DOHH2 (cell line): ENCODE data around the gene IL1RL2.

Experiments used
- H3F3A ChIP-seq: fragments of 200-600 bp; sonication (generic), shearing (Covaris generic); 2 replicates; pipeline ENCODE4 v1.6.0; 2016; ENCODE audit warnings: antibody characterized with exemption, mild to moderate bottlenecking; ENCODE audit not compliant: control insufficient read depth, insufficient read depth
- H3K27ac ChIP-seq: fragments of 200-600 bp; sonication (generic); 2 replicates; pipeline ENCODE4 v1.5.1; 2014; ENCODE audit warnings: low read depth, mild to moderate bottlenecking, low read length, moderate library complexity
- H3K27me3 ChIP-seq: fragments of 200-600 bp; sonication (generic); 2 replicates; pipeline ENCODE4 v1.6.1; 2014; ENCODE audit warnings: mild to moderate bottlenecking, low read length, mixed read lengths; ENCODE audit not compliant: control insufficient read depth
- H3K36me3 ChIP-seq: fragments of 200-600 bp; sonication (generic); 2 replicates; pipeline ENCODE4 v1.6.1; 2014; ENCODE audit warnings: mild to moderate bottlenecking, low read length, moderate library complexity, mixed read lengths; ENCODE audit not compliant: control insufficient read depth
- H3K4me1 ChIP-seq: fragments of 200-600 bp; sonication (generic); 2 replicates; pipeline ENCODE4 v1.6.1; 2014; ENCODE audit warnings: mild to moderate bottlenecking, low read length, mixed read lengths; ENCODE audit not compliant: control insufficient read depth
- H3K4me2 ChIP-seq: fragments of 200-600 bp; sonication (generic); 2 replicates; pipeline ENCODE4 v1.6.0; 2014; ENCODE audit warnings: mild to moderate bottlenecking, low read length, moderate library complexity
- H3K4me3 ChIP-seq: fragments of 200-600 bp; sonication (generic); 2 replicates; pipeline ENCODE4 v1.5.1; 2014; ENCODE audit warnings: mild to moderate bottlenecking, low read length, mixed read lengths
- H3K79me2 ChIP-seq: fragments of 200-600 bp; sonication (generic); 2 replicates; pipeline ENCODE4 v1.6.1; 2014; ENCODE audit warnings: mild to moderate bottlenecking, low read length, mixed read lengths; ENCODE audit not compliant: control insufficient read depth
- H3K9me2 ChIP-seq: fragments of 200-600 bp; sonication (generic); replicated peaks from 2 replicates; pipeline ENCODE4 v1.6.1; 2014; ENCODE audit warnings: mild to moderate bottlenecking, low read length, mixed read lengths; ENCODE audit not compliant: control insufficient read depth
- H3K9me3 ChIP-seq: fragments of 200-600 bp; sonication (generic); 2 replicates; pipeline ENCODE4 v1.6.1; 2014; ENCODE audit warnings: antibody characterized with exemption, low read length, mixed read lengths; ENCODE audit not compliant: control insufficient read depth, insufficient read depth
- H4K20me1 ChIP-seq: fragments of 200-600 bp; sonication (generic); 2 replicates; pipeline ENCODE4 v1.6.0; 2014; ENCODE audit warnings: low read depth, mild to moderate bottlenecking, antibody characterized with exemption, low read length, moderate library complexity; ENCODE audit not compliant: control insufficient read depth, insufficient read depth
- CTCF ChIP-seq: fragments of 200-600 bp; sonication (generic); IDR thresholded peaks from one replicate; pipeline ENCODE4 v1.5.1; 2014; ENCODE audit warnings: antibody characterized with exemption, mild to moderate bottlenecking, low read depth, low read length; ENCODE audit not compliant: poor library complexity, severe bottlenecking
- EZH2phosphoT487 ChIP-seq: fragments of 200-600 bp; sonication (generic); IDR thresholded peaks from 2 replicates; pipeline ENCODE4 v1.6.1; 2017; ENCODE audit warnings: borderline replicate concordance, mild to moderate bottlenecking, antibody characterized with exemption, low read length, moderate library complexity, mixed read lengths

IL1RL2 gene

GRCh38 chr2:102236132-102236531 lies 49.3 kb downstream of the IL1RL2 start:
- H3K4me3 ChIP-seq = no peak overlapping the region
- no peaks in the 10 kb centered on the region for H3K9me2 ChIP-seq
- no peaks in the 10 kb centered on the region for H4K20me1 ChIP-seq
- no peak for TF ChIP-seq EZH2phosphoT487
- TF ChIP-seq CTCF = no peak
- H3K27me3 ChIP-seq = no peaks in the 10 kb centered on the region
- H3K79me2 ChIP-seq = no peaks in the 10 kb centered on the region
- H3K27ac ChIP-seq = no peak overlapping the region
- no peaks in the 10 kb centered on the region for H3K9me3 ChIP-seq
- no peak overlapping the region for H3K4me2 ChIP-seq
- no peaks in the 10 kb centered on the region for H3K36me3 ChIP-seq
- no peaks in the 10 kb centered on the region for H3F3A ChIP-seq
- 0 out of 2 replicates have a peak, but pooled peaks cover 3% of the 10 kb centered on the region for H3K4me1 ChIP-seq

- H3K9me2 ChIP-seq = no peaks in the 10 kb centered on the region
- 0 out of 2 replicates have a peak, but pooled peaks cover 3% of the 10 kb centered on the region for H3K4me1 ChIP-seq
- no peak overlapping the region for H3K27ac ChIP-seq
- H3K27me3 ChIP-seq = no peaks in the 10 kb centered on the region
- no peak for TF ChIP-seq EZH2phosphoT487
- no peak for TF ChIP-seq CTCF
- H3F3A ChIP-seq = no peaks in the 10 kb centered on the region
- H3K4me2 ChIP-seq = no peak overlapping the region
- H3K36me3 ChIP-seq = no peaks in the 10 kb centered on the region
- no peaks in the 10 kb centered on the region for H3K9me3 ChIP-seq
- no peaks in the 10 kb centered on the region for H3K79me2 ChIP-seq
- H3K4me3 ChIP-seq = no peak overlapping the region
- no peaks in the 10 kb centered on the region for H4K20me1 ChIP-seq
Observed at GRCh38 chr2:102237176-102237575, 50.4 kb downstream of the IL1RL2 start.

- no peaks in the 10 kb centered on the region for H3K79me2 ChIP-seq
- no peaks in the 10 kb centered on the region for H4K20me1 ChIP-seq
- H3F3A ChIP-seq = no peaks in the 10 kb centered on the region
- no peaks in the 10 kb centered on the region for H3K36me3 ChIP-seq
- no peak overlapping the region for H3K4me2 ChIP-seq
- no peaks in the 10 kb centered on the region for H3K27me3 ChIP-seq
- TF ChIP-seq EZH2phosphoT487 (no peak), CTCF (no peak)
- no peak overlapping the region for H3K4me3 ChIP-seq
- H3K4me1 ChIP-seq = 0 out of 2 replicates have a peak, but pooled peaks cover 3% of the 10 kb centered on the region
- H3K9me3 ChIP-seq = no peaks in the 10 kb centered on the region
- no peaks in the 10 kb centered on the region for H3K9me2 ChIP-seq
- no peak overlapping the region for H3K27ac ChIP-seq
Observed at GRCh38 chr2:102238039-102238756, 51.4 kb downstream of the IL1RL2 start.
